Mucosa of stomach (tissue), 1 donor: Measurements from ENCODE around the gene CDK5RAP2.

Source experiments
- H3K27me3 ChIP-seq: one replicate; pipeline ENCODE4 v1.7.0; 2013; ENCODE audit warnings: mild to moderate bottlenecking, low read length; ENCODE audit not compliant: control insufficient read depth, insufficient read depth
- H3K36me3 ChIP-seq: one replicate; pipeline ENCODE4 v1.7.0; 2013; ENCODE audit warnings: low read length; ENCODE audit not compliant: control insufficient read depth, insufficient read depth
- H3K4me1 ChIP-seq: one replicate; pipeline ENCODE4 v1.7.0; 2013; ENCODE audit warnings: mild to moderate bottlenecking, low read length; ENCODE audit not compliant: control insufficient read depth, insufficient read depth
- H3K4me3 ChIP-seq: one replicate; pipeline ENCODE4 v1.7.0; 2013; ENCODE audit warnings: low read length
- H3K9ac ChIP-seq: one replicate; pipeline ENCODE4 v1.7.0; 2013; ENCODE audit warnings: mild to moderate bottlenecking, low read length, moderate library complexity
- H3K9me3 ChIP-seq: one replicate; pipeline ENCODE4 v1.7.0; 2013; ENCODE audit warnings: mild to moderate bottlenecking, low read length, moderate library complexity; ENCODE audit not compliant: control insufficient read depth
- donor health status: Pancreatic carcinoma.

Gene CDK5RAP2

GRCh38 chr9:120436983-120437475 lies 142.9 kb downstream of the CDK5RAP2 start:
- no peaks in the 10 kb centered on the region for H3K9me3 ChIP-seq
- H3K4me3 ChIP-seq = no peak overlapping the region
- peaks cover 10% of the 10 kb centered on the region for H3K4me1 ChIP-seq
- H3K27me3 ChIP-seq = no peaks in the 10 kb centered on the region
- peaks cover 5% of the 10 kb centered on the region for H3K36me3 ChIP-seq
- H3K9ac ChIP-seq = no peak overlapping the region

GRCh38 chr9:120436446-120436845 lies 143.5 kb downstream of the CDK5RAP2 start:
- H3K4me3 ChIP-seq = no peak overlapping the region
- H3K9me3 ChIP-seq = no peaks in the 10 kb centered on the region
- H3K4me1 ChIP-seq = peaks cover 10% of the 10 kb centered on the region
- no peak overlapping the region for H3K9ac ChIP-seq
- H3K36me3 ChIP-seq = peaks cover 5% of the 10 kb centered on the region
- H3K27me3 ChIP-seq = no peaks in the 10 kb centered on the region

GRCh38 chr9:120435091-120435490 lies 144.9 kb downstream of the CDK5RAP2 start:
- no peaks in the 10 kb centered on the region for H3K9me3 ChIP-seq
- peaks cover 10% of the 10 kb centered on the region for H3K4me1 ChIP-seq
- H3K27me3 ChIP-seq = no peaks in the 10 kb centered on the region
- H3K36me3 ChIP-seq = peaks cover 5% of the 10 kb centered on the region
- H3K4me3 ChIP-seq = no peak overlapping the region
- H3K9ac ChIP-seq = no peak overlapping the region

GRCh38 chr9:120434532-120434931 lies 145.4 kb downstream of the CDK5RAP2 start:
- Histone ChIP-seq H3K36me3 (peaks cover 5% of the 10 kb centered on the region), H3K9me3 (no peaks in the 10 kb centered on the region), H3K9ac (no peak overlapping the region), H3K4me3 (no peak overlapping the region), H3K4me1 (peaks cover 10% of the 10 kb centered on the region), H3K27me3 (no peaks in the 10 kb centered on the region)

GRCh38 chr9:120433701-120434100 lies 146.3 kb downstream of the CDK5RAP2 start:
- Histone ChIP-seq H3K27me3 (no peaks in the 10 kb centered on the region), H3K9ac (no peak overlapping the region), H3K4me1 (peaks cover 10% of the 10 kb centered on the region), H3K4me3 (no peak overlapping the region), H3K36me3 (peaks cover under 1% of the 10 kb centered on the region), H3K9me3 (no peaks in the 10 kb centered on the region)

GRCh38 chr9:120432600-120432999 lies 147.4 kb downstream of the CDK5RAP2 start:
- Histone ChIP-seq H3K27me3 (no peaks in the 10 kb centered on the region), H3K4me1 (peaks cover 10% of the 10 kb centered on the region), H3K36me3 (no peaks in the 10 kb centered on the region), H3K9me3 (no peaks in the 10 kb centered on the region), H3K9ac (no peak overlapping the region), H3K4me3 (no peak overlapping the region)

- Histone ChIP-seq H3K9ac (no peak overlapping the region), H3K9me3 (no peaks in the 10 kb centered on the region), H3K27me3 (no peaks in the 10 kb centered on the region), H3K4me3 (no peak overlapping the region), H3K4me1 (peaks cover 10% of the 10 kb centered on the region), H3K36me3 (no peaks in the 10 kb centered on the region)
Observed at GRCh38 chr9:120431268-120431667, 148.7 kb downstream of the CDK5RAP2 start.

GRCh38 chr9:120424248-120424647 lies 155.7 kb downstream of the CDK5RAP2 start:
- no peaks in the 10 kb centered on the region for H3K36me3 ChIP-seq

GRCh38 chr9:120423812-120424211 lies 156.2 kb downstream of the CDK5RAP2 start:
- no peak overlapping the region for H3K4me3 ChIP-seq
- no peaks in the 10 kb centered on the region for H3K27me3 ChIP-seq
- no peaks in the 10 kb centered on the region for H3K36me3 ChIP-seq
- no peak overlapping the region for H3K9ac ChIP-seq
- no peaks in the 10 kb centered on the region for H3K9me3 ChIP-seq
- H3K4me1 ChIP-seq = no peaks in the 10 kb centered on the region

More at GRCh38 chr9:120424248-120424647, 155.7 kb downstream of the CDK5RAP2 start:
- Histone ChIP-seq H3K9me3 (no peaks in the 10 kb centered on the region), H3K9ac (no peak overlapping the region), H3K4me1 (no peaks in the 10 kb centered on the region), H3K27me3 (no peaks in the 10 kb centered on the region), H3K4me3 (no peak overlapping the region)

GRCh38 chr9:120421977-120422376 lies 158.0 kb downstream of the CDK5RAP2 start:
- no peaks in the 10 kb centered on the region for H3K4me1 ChIP-seq
- H3K36me3 ChIP-seq = no peaks in the 10 kb centered on the region
- H3K27me3 ChIP-seq = no peaks in the 10 kb centered on the region
- H3K4me3 ChIP-seq = no peak overlapping the region
- H3K9ac ChIP-seq = no peak overlapping the region
- H3K9me3 ChIP-seq = no peaks in the 10 kb centered on the region

- no peaks in the 10 kb centered on the region for H3K4me1 ChIP-seq
- H3K4me3 ChIP-seq = no peak overlapping the region
- no peaks in the 10 kb centered on the region for H3K36me3 ChIP-seq
- H3K9ac ChIP-seq = no peak overlapping the region
- H3K27me3 ChIP-seq = no peaks in the 10 kb centered on the region
- H3K9me3 ChIP-seq = no peaks in the 10 kb centered on the region
Observed at GRCh38 chr9:120418315-120418714, 161.7 kb downstream of the CDK5RAP2 start.

GRCh38 chr9:120416781-120417427 lies 163.1 kb downstream of the CDK5RAP2 start:
- H3K4me1 ChIP-seq = no peaks in the 10 kb centered on the region
- no peak overlapping the region for H3K9ac ChIP-seq
- no peaks in the 10 kb centered on the region for H3K27me3 ChIP-seq
- no peaks in the 10 kb centered on the region for H3K36me3 ChIP-seq
- no peak overlapping the region for H3K4me3 ChIP-seq
- no peaks in the 10 kb centered on the region for H3K9me3 ChIP-seq
